NCI-H2107 treated with DMSO at 0.1 percent for 48 hours (cell line): ENCODE measurements around the gene SLC8B1.

Experiments used
- DNase-seq: peaks from one replicate; lab custom pipeline; 2025; ENCODE audit not compliant: unreplicated experiment; lab: John Stamatoyannopoulos, UW

SLC8B1 gene

DNA sequence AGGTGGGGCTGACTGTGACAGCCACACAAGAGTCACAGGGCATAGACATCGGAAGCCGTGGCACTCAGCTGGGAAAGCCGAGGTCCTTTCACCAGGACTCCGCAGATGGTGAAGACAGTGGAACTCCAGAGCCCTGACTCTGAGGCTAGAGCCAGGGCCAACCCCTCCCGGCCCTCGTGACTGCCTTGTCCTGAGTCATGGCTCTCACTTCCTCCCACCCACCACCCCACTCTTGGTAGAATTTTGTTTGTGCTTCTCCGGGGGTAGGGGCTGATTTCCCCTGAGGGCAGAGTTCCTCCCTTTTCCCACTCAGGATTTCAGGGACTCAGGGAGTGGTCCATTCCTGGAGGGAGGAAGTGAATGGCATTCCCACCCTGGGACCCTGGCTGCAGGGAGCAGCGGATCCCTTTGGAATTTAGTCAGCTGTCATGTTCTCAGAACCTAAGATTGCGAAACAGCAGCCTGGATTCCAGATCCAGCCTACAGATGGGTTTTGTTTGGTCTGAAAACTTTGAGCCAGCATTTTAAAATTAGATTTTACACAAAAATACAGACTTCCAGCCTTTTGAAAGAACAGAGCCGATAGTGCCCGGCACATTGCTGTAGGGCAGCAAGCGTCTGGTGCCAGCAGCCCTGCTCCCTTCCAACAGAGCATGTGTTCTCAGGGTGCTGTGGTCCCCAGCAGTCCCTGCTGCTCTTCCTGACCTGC lies 62.9 kb downstream of the SLC8B1 start:
- DNase-seq: no peak

- DNase-seq: peak; percentile 41
These were observed 63.5 kb downstream of the SLC8B1 start for GRCh38 chr12:113271466-113271852.

DNA sequence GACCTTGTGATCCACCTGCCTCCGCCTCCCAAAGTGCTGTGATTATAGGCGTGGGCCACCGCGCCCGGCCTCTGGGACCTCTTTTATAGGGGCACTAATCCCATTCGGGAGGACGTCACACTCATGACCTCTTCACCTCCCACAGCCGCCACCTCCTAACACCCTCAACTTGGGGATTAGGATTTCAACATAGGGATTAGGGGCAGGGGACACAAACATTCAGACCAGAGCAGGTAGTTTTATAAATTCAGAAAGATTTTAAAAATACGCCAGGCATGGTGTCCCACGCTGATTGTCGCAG lies 64.2 kb downstream of the SLC8B1 start:
- no peak for DNase-seq

DNA sequence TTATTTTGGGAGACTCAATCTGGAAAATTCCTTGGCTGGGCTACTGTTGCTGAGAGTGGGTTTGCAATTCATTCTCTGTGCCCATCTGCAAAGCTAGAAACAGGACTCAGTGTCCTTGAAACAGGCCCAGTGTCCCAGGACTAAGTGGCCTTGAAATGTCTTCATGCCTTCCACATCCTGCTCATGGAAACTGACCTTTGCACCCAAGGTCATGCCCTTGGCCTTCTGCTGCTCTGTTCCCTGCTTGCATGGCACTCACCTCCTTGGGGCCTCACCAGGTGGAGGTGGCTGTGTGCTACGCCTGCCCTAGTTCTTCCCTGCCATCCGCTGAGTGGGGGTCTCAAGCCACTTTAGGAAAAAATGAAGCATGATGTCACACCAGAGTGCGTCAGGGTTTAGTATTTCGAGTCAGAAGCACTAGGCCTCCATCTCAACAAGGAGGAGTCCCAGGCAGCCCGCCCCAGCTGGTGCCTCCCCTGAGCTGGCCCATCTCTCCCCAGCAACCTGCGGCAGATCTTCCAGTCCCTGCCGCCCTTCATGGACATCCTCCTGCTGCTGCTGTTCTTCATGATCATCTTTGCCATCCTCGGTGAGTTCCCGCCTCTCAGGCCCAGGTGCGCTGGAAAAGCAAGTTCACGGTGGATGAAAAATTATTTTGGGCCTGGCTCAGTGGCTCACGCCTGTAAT lies 65.5 kb downstream of the SLC8B1 start:
- no peak for DNase-seq

DNA sequence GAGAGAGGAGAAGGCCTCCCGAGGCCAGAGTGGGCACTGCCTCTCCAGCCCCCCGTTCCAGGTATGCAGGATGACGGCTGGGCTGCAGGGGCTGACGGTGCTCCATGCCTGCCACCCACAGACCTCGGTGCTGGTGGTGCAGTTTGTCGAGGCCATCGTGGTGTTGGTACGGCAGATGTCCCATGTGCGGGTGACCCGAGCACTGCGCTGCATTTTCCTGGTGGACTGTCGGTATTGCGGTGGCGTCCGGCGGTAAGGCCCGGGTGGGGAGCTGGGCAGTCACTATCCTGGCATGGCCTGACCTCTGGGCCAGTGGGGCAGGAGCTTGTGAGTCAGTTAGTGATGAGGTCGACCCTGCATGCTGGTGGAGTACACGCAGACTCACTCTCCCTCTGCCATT lies 66.3 kb downstream of the SLC8B1 start:
- no peak for DNase-seq

DNA sequence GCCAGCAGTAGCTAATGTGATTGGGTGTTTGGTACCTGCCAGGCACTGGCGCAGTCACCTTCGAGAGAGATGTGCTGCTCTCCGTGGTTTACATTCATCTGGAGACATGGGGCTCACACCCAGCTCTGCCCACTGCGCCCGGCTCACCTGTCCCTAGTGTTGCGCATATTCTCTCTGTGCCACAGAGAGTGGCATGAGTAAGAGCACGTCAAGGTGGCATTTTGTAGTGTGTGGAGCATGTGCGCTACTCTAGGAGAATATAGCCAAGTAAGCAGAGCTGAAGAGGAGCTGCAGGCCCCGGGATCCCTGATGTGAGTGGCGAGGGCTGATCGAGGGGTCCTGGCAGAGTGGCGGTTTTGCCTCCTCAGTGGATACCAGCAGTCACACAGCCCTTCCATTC lies 66.8 kb downstream of the SLC8B1 start:
- no peak for DNase-seq

DNA sequence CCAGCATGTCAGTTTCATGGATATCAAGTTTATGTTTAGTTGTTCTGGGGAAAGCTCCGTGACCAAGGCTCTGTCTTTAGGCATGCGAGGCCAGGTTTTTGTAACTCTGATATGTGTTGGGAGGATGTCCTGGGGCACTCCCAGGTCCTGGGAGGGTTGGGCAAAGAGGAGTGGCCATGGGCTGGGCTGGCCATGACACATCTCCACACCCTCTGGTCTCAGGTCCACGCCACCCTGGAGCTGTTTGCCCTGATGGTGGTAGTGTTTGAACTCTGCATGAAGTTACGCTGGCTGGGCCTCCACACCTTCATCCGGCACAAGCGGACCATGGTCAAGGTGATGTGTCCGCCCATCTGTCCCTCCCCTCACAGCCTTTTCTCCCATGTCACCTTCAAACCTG lies 67.3 kb downstream of the SLC8B1 start:
- DNase-seq: no peak

DNA sequence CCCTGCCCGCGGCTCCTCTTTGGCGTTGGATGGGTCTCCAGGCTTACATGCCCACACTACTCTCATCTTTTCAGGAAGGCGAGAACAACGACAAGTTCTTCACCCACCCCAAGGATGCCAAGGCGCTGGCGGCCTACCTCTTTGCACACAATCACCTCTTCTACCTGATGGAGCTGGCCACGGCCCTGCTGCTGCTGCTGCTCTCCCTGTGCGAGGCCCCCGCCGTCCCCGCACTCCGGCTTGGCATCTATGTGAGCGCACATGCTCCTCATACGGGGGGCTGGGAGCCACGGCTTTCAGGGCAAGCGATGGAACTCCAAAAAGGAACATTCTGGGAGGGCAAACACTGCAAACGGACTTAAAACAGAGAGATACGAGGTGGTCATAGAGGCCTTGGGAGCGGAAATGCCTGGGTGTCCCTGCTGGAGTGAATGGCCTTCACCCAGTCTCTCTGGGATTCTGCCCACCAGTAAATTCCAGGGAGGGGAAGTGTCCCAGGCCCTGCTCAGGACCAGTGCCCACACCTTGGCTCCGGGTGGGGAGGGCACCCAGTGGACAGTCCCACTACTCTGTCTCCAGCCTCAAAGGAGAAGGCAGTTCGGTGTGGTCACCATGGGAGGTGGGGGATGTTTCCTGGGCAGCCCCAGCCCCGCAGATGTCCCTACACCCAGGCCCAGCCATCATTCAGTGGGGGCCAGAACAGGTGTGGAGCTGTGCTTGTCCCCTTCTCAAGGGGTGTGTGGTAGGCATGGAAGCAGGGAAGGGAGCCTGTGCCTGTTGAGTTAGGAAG lies 68.6 kb downstream of the SLC8B1 start:
- DNase-seq: no peak

- no peak for DNase-seq
These were observed 71.4 kb downstream of the SLC8B1 start for GRCh38 chr12:113263431-113263963.

DNA sequence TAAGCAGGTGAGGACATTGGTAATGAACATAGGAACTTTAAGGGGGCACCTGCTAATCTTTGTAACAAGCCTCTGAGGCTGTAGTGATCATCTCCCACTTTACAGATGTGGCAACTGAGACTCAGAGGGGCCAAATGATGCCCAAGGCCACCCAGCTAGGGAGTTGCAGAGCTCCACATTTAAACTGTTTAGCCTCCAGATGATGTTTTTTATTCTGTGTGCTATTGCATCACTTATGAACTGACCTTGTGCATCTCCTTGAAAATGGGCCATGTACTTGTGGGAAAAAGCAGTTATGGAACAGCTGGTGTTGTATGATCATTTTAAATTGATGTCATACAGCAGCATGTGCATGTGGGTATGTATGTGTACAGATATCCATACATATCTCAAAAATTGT lies 72.2 kb downstream of the SLC8B1 start:
- no peak for DNase-seq

GRCh38 chr12:113261847-113262470 lies 73.0 kb downstream of the SLC8B1 start:
- DNase-seq: no peak

DNA sequence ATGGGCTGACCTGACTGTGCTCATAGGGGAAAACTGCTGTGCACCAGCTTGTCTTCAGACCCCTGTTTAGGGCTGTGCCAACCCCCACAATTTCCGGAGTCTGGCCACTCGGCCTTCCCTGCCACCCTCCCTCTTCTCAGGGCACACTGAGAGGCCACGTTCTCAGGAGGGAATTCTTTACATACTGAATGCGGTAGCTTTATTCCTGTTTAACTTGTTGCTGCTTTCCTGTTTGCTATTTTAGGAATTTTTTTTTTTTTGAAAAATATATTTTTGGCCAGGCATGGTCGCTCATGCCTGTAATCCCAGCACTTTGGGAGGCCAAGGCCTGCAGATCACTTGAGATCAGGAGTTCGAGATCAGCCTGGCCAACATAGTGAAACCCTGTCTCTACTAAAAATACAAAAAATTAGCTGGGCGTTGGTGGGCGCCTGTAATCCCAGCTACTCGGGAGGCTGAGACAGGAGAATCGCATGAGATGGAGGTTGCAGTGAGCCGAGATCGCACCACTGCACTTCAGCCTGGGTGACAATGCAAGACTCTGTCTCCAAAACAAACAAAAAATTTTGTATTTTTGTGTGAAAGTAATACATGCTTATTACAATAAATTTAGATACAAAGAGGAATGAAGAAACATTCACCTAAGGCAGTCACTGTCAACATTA lies 74.1 kb downstream of the SLC8B1 start:
- no peak for DNase-seq

GRCh38 chr12:113260127-113260526 lies 74.8 kb downstream of the SLC8B1 start:
- DNase-seq: no peak

- no peak for DNase-seq
These were observed 77.3 kb downstream of the SLC8B1 start for GRCh38 chr12:113257564-113257963.

- no peak for DNase-seq
These were observed 80.6 kb downstream of the SLC8B1 start for GRCh38 chr12:113254298-113254697.

DNA sequence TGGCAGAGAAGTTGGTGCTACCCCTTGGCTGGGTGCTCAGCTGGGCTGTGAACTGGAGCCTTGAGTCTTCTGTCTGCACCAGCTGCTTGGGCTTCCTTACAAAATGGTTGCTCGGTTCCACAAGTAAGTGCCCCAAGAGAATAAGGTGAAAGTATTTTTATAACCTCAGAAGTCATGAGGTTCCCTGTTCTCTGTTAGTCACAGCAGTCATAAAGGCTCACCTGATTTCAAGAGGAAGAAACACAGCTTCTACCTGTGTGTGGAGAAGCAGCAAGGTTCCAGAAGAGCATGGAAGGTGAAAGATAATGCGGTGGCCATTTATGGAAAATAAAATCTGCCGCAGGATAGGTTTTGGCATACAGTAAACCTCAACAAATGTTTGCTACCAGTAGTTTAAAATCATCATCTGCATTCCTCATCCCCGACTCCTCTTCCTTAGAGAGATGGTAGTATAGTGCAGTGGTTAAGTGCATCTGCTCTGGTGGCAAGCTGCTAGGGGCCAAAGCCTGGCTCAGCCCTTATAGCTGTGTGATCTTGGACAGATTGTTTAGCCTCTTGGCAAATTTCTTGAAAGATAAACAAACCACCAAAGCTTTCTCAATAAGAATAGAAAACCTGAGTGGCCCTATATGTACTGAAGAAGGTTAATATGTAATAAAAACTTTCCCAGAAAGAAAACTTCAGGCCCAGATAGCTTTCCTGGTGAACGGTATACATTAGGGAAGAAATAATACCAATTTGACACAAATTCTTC lies 81.2 kb downstream of the SLC8B1 start:
- DNase-seq: no peak

DNA sequence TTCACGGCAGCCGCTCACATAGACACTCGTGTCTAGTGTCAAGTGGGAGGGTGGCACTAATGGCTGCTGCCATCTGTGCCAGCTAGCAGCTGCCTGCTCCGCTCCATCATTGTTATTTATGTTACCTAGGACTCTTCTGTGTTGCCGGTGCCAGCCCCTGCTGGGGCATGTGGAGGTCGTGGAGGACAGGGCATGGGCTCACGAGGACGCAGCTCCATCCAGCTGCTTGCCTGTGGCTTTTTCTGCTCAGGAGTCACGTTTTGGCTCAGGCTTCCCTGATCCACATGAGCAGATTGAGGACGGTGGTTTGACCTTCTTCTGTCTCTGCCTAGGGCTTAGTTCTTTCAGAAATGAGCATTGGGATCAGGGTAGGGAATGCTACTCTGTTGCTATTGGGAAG lies 82.4 kb downstream of the SLC8B1 start:
- DNase-seq: no peak

DNA sequence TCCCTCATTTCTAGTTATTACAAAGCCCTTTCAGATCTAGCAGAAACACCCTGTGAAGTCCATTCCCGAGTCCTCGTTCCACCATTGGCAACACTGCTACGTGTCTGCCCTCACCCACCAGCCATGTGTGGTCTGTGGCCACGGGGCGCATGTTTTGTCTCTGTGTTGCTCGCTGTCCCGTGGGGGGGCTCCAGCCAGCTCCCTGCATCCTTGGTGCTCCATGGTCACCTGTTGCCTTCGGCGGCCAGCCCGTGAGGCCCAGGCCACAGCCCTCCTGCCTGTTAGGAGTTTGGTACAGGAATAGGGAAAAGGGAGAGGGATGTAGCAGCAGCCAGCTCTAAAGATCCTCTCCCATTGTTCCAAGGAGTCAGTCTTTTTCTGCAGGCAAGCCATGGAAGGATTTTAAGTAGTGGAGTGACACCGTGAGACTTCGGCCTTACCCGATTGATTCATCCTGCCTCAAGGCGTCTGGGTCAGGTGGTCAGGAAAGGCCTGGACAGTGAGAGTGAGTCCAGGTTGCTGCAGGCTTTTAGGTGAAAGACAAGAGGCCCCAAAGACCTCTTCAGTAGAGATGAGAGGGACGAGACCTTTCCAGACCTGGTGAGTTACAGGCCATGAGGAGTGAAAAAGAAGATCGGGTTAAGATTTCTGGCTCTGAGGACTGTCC lies 83.4 kb downstream of the SLC8B1 start:
- DNase-seq: no peak

DNA sequence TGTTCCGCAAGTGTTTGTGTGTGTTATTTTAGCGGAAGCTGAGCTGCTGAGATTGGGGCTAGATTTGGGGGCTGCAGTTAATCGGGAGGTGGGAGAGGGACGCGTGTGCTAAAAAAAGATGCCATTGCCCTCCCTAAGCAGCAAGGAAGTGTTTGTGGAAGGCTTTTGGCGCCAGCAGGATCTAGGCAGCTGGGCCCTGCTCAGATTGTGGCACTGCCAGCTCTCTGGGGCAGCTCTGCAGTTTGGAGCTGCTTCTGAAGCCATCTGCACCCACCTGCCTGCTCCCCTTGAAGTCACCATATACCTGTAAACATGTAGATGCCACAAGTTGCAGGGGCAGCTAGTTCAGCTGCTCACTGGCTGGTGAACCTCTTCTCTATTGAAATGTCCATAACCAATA lies 84.9 kb downstream of the SLC8B1 start:
- DNase-seq: no peak

DNA sequence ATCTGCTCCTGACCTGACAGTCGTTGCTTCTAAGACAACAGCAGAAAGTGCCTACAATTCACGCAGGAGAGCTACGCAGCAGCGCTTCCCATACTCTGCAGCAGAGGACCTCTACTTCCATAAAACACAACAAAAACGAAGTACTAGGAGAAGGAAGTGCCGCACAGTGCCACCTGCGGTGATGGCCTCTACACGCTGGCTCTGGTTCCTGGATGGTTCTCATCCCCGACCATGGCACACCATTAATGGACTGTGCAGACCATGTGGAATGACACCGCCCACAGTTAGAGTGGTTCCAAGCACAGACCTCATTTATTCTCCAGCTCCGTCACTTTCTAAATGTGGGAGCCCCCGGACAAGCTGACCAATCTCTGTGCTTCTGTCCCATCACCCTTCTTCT lies 85.4 kb downstream of the SLC8B1 start:
- no peak for DNase-seq
